NCI-H2196 treated with DMSO at 0.1 percent for 48 hours (cell line): Measurements from ENCODE around the gene RAB40AL.

Experiments used
- DNase-seq: peaks from one replicate; lab custom pipeline; 2025; ENCODE audit not compliant: unreplicated experiment; lab: John Stamatoyannopoulos, UW

Gene RAB40AL

DNA sequence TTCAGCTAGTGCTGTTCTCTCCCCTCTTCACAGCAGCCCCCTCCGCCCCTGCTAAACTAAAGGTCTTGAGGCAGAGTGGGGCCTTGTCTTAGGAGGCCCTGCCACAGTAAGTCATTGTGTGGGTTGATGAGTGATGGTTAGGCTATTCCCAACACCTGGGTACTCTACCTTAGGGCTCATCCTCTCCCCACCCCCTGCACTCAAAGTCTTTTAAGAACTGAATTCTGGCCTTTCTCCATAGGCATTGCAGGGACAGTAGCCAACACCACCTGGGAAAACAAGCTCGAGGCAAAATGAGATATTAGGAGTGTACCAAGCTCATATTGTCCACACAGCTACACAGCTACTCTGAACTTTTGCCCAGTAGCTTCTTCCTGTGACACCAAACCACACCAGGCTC lies 42.5 kb downstream of the RAB40AL start:
- DNase-seq = no peak

- DNase-seq = no peak
These were observed 46.1 kb downstream of the RAB40AL start for GRCh38 chrX:102983205-102983604.

GRCh38 chrX:102985192-102985591 lies 48.1 kb downstream of the RAB40AL start:
- no peak for DNase-seq
